Head of caudate nucleus (tissue), 42 donors: ENCODE measurements around the gene PHTF1.
A peak's percentile ranks its signal among the peaks of the same experiment; 100 is the strongest.

Experiments used
- DNase-seq, 42 donors: peaks; one replicate each; pipeline versions ENCODE4 v3.0.0 to v3.0.0-alpha.2; 2020 to 2021; ENCODE audit warnings: mixed read lengths in 7 of 42
- intact Hi-C: fragments of 100-400 bp; cut with DNase I; formaldehyde crosslinking; loops from one replicate; pipeline ENCODE4 v1.15.0; 2022

PHTF1 gene

GRCh38 chr1:113759333-113760101, at the start of gene PHTF1:
TSS of gene PHTF1 (minus strand) at chr1:113759486. CDS start at chr1:113758703, 783 bp downstream.
- peak; percentile 37 to 82 (median 60) for DNase-seq
- intact Hi-C loops: loop anchor here (5.0 kb wide), 1 partner anchor 53 kb away; the partner anchor contains the start of gene RSBN1

GRCh38 chr1:113808450-113809195, 49.3 kb upstream of the PHTF1 start:
- intact Hi-C loops: no loop called here
- no peak for DNase-seq

GRCh38 chr1:113805639-113806038, 46.4 kb upstream of the PHTF1 start:
- DNase-seq: no peak
- intact Hi-C loops: no loop called here

- DNase-seq: no peak
- intact Hi-C loops: no loop called here
Measured at GRCh38 chr1:113805256-113805531, 45.9 kb upstream of the PHTF1 start.

- DNase-seq: no peak
- intact Hi-C loops: no loop called here
Measured at GRCh38 chr1:113804421-113805255, 45.4 kb upstream of the PHTF1 start.

GRCh38 chr1:113802367-113803007, 43.2 kb upstream of the PHTF1 start:
- intact Hi-C loops: no loop called here
- DNase-seq: no peak

GRCh38 chr1:113800487-113800886, 41.2 kb upstream of the PHTF1 start:
- no peak for DNase-seq
- intact Hi-C loops: no loop called here

- DNase-seq: peak in 1 of 42 donors; percentile 9
- intact Hi-C loops: no loop called here
Measured at GRCh38 chr1:113797472-113797871, 38.2 kb upstream of the PHTF1 start.

- intact Hi-C loops: no loop called here
- no peak for DNase-seq
Measured at GRCh38 chr1:113793878-113794834, 34.9 kb upstream of the PHTF1 start.

GRCh38 chr1:113792986-113793385, 33.7 kb upstream of the PHTF1 start:
- intact Hi-C loops: no loop called here
- no peak for DNase-seq

- intact Hi-C loops: no loop called here
Measured at GRCh38 chr1:113792471-113792870, 33.2 kb upstream of the PHTF1 start.

GRCh38 chr1:113788802-113789201, 29.5 kb upstream of the PHTF1 start:
- intact Hi-C loops: no loop called here
- no peak for DNase-seq

More at GRCh38 chr1:113792471-113792870, 33.2 kb upstream of the PHTF1 start:
- no peak for DNase-seq

- intact Hi-C loops: no loop called here
- DNase-seq: no peak
Measured at GRCh38 chr1:113787663-113788062, 28.4 kb upstream of the PHTF1 start.

GRCh38 chr1:113786069-113786468, 26.8 kb upstream of the PHTF1 start:
- DNase-seq: no peak
- intact Hi-C loops: no loop called here

GRCh38 chr1:113784104-113784779, 25.0 kb upstream of the PHTF1 start:
- intact Hi-C loops: no loop called here
- DNase-seq: no peak

- peak in 8 of 42 donors; percentile 6 to 55 (median 24) for DNase-seq
- intact Hi-C loops: no loop called here
Measured at GRCh38 chr1:113783254-113784103, 24.2 kb upstream of the PHTF1 start.

- intact Hi-C loops: no loop called here
- DNase-seq: no peak
Measured at GRCh38 chr1:113782406-113782805, 23.1 kb upstream of the PHTF1 start.
